NCI-H2107 (cell line): ENCODE data around the gene GCKR.

ENCODE experiments used
- DNase-seq: peaks from one replicate; lab custom pipeline; 2025; lab: John Stamatoyannopoulos, UW

The GCKR gene, protein sequence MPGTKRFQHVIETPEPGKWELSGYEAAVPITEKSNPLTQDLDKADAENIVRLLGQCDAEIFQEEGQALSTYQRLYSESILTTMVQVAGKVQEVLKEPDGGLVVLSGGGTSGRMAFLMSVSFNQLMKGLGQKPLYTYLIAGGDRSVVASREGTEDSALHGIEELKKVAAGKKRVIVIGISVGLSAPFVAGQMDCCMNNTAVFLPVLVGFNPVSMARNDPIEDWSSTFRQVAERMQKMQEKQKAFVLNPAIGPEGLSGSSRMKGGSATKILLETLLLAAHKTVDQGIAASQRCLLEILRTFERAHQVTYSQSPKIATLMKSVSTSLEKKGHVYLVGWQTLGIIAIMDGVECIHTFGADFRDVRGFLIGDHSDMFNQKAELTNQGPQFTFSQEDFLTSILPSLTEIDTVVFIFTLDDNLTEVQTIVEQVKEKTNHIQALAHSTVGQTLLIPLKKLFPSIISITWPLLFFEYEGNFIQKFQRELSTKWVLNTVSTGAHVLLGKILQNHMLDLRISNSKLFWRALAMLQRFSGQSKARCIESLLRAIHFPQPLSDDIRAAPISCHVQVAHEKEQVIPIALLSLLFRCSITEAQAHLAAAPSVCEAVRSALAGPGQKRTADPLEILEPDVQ

DNA sequence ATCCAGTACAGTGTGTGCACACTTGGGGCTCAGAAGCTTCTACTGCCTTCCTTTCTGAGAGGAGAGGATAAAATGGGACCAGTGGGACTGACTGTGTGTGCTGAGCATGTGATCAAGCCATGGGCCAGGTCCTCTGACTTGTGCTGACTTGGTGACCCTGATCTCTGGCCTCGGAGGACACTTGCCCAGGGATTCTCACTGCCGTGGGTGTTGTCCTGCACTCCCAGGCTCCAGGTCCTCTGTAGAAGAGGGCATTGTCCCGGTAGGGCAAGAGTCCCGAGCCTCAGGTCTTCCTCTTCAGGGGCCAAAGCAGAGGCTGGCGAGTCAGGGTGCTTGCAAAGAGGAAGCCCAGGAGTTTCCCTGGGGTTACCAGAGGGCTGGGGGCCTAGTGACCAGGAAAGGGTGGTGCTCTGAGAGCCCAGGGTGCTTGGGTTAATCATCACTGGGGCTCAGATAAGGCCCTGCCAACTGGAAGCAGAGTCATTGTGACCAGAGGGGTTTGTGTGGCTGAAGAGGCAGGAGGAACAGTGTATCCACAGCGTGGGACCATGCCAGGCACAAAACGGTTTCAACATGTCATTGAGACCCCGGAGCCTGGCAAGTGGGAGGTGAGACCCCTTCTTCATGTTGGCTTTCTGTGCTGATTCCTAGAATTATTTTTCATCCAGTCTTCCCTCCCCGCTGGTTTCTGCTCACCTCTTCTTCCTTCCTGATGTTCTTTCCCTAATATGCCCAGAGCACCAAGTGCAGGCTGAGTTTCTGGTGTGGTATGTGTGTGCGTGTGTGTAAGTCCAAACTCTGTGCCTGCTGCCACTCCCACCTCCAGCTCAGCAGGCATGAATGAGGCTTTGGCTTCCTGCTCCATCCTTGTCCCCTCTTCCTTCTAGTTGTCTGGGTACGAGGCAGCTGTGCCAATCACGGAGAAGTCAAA lies at the start of gene GCKR:
Gene GCKR (plus strand): TSS at position 483 of the 931 bp plus-strand sequence. CDS start 66 bp downstream, at position 549.
- DNase-seq = no peak

DNA sequence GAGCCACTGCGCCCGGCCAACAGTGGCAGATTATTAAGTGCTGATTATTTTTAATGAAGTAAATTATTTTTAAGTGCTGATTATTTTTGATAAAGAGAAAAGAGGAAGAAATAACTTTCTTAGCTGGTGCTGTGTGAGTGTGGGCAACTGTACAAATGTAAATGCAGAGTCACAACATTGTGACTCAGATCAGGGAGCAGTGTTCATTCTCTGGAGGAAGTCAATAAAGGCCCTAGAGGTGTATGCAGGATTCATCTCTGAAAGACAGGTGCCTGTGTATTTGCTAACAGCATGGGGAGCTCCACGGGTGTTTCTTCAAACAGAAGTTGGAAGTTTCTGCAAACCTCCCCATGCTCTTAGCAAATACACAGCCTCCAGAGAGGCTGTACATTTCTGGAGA lies 48.3 kb upstream of the GCKR start:
- no peak for DNase-seq

DNA sequence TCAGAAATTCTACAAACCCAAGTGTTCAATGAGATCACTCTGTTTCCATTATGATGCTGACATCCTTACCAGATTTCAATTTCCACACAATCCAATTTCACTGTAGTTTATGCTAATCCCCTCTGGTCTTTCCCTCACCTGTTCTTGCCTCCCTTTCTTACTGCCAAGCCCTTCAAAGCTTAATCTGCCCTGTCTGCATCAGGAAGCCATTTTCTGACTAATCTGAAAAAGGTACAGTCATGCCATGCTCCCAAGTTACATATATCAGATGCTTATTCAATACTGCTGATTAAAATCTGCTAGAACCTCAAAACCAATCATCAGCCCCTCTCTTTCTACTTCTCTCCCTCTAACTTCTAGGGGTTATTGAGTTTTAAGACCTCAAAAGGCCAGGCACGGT lies 45.5 kb upstream of the GCKR start:
- DNase-seq = no peak

DNA sequence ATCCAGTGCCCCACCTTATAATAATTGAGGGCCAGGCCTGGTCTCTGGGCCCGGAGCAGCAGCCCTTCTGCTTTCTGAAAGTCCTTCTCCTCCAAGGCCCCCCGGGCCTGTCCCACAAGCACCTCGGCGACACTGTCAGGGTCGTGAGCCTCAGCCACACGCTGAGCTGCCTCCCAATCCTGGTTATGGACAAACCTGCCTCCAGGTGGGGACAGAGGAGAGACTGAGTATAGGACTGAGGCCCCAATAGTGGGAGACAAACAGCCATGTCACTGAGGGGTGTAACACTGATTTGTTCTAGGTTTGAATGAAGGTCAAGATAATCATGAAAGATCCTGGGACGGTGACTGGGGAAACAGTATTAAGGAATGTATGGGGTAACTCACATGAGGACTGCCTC lies 42.7 kb upstream of the GCKR start:
- no peak for DNase-seq

DNA sequence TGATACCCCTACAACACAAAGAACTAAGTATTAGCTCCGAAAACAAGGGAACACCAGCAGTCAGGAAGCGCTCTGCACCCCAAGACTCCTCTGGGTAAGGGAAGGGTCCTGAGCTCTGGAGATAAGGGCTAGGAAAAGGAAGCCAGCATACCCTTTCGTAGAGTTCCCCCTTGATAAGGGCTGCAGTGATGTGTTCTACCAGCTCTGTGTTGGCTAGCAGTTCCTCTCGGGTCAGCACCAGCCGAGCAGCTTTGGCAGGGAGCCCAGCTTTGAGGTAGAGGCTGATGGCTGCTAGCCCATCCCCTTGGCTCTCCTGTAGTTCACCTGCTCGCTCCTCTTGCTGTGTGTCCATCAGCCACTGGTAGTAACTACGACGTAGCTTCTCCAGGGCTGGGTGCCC lies 35.5 kb upstream of the GCKR start:
- DNase-seq = no peak

DNA sequence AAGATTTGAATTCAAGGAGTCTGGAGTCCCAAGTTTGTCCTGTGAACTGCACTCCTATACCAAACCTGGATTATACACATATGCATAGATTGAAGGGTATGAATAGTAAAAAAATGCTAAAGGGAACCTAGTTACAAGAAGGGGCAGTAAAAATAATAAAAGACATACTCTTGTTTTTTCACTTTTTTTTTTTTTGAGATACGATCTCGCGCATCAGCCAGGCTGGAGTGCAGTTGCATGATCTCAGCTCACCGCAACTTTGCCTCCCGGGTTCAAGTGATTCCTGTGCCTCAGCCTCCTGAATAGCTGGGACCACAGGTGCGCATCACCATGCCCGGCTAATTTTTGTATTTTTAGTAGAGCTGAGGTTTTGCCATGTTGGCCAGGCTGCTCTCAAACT lies 32.2 kb upstream of the GCKR start:
- no peak for DNase-seq

DNA sequence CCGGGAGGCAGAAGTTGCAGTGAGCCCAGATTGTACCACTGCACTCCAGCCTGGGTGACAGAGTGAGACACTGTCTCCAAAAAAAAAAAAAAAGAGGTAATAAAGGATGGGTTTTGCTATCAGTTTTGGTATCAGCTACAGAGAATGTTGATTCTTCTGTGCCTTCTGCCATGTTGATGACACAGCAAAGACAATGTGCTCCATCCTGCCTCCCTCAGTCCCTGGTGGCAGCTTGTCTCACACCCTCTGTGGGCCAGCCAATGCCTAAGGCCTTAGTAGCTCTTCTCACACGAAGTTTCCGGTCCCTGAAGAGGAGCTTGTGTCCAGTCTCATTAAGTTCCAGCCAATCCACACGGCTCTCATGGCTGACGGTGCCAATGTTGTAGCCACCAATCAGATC lies 24.7 kb upstream of the GCKR start:
- DNase-seq = no peak

DNA sequence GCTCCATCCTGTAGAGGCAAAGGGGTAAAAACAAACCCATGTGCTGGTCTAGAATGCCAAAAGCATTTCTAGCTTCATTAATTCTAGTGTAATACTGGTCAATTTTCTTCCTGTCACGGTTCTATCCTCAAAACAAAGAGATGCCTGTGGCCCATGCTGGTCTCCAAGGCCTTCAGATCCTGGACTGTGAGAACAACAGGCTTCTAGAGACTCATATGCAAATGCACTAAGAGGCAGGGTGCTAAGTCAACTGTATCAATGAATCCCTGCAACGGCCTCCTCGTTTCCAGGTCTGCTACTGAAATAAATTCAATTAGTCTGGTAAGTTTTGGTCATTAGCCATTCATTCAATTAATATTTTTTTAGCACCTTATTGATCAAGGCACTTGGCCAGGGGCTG lies 11.1 kb upstream of the GCKR start:
- no peak for DNase-seq

DNA sequence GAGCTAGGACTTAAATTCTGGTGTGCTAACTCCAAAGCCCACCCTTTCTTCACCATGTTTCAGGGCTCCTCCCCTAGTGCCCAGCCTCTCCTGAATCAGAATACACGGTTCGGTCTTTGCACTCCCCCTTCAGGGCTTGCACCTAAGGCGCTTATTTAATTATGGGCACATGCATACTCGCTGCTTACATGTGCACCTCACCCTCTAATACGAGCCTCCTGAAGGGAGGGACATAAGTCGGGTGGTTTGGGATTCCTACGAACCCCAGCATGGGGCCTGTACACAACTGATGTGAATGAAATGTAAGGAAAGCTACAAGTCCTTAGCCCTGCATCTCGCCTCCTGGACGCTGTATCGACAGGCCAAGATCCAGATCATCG lies 7.5 kb upstream of the GCKR start:
- no peak for DNase-seq

DNA sequence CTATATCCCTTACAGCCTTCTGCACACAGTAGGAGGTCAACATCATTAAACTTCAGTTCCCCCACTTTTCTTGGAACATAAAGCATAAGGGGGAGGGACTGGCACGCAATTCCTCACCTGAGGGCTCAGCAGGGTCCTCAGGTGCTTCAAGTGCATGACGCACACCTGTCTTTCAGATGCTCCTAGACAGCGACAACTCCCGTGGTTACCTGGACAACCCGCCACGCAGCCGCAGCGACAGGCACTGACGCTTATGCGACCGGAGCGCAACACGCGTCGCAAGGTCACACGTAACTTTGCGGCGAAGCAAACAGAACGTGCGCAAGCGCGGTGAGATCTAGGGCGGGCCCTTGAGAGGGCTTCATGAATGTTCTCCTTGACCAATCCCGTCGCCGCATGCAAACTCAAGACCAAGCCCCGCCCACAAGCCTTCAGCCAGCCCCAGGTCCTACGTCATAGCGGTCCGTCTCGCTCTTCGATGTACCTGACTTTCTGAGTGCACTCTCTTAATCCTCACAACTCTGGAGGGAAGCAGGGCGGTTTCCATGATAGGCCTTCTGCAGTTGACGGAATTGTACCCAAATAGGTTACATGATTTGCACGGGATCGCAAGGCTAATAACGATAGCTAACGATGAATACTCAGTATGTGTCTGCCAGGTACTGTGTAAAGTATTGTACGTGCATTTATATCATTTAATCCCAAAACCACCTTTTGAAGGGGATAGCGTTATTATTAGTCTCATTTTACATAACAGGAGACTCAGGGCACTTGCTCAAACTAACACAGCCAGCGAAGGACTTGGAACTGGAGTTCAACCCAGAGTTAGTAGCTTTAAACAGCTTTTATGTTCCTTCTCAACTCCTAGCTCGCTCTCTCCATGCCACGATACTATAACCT lies 6.9 kb upstream of the GCKR start, which contains the start of gene IFT172:
Gene IFT172 (minus strand): TSS at position 246 of the 900 bp plus-strand sequence. CDS start 90 bp downstream, at position 156.
- DNase-seq = peak; percentile 98

DNA sequence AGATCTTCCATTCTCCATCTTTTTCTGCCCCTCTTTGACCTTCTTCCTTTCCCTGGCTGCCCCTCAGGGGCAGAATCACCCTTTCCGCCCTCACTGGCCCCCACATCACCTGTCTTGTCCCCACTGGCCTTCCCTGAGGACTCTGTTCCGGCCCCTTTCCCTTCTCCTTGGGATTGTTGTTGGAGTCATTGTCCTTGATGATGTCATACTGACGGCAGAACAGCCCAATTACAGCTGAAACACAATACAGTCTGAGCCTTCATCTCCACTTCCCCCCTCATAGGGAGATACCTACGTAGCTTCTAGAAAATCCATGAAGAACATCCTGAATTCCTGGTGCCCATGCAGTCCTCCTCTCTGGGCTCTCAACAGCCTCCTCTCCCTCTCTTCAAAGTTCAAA lies 4.1 kb upstream of the GCKR start:
- no peak for DNase-seq

DNA sequence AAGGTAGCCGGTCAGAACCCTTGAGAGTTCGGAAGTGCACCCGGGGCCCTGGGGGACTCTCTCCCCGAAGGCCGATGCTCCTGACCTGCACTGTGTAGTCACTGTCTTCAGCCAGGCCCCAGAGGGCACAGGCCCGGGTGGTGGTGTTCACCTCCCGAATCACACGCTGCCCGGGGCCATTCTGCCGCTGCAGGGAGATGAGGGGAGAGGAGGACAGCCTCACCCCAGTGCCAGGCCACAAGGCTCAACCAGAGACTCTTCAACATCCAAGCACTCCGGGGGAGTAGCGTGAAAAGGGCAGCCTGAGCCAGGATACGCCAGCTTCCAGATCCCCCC lies 2.7 kb upstream of the GCKR start:
- no peak for DNase-seq

DNA sequence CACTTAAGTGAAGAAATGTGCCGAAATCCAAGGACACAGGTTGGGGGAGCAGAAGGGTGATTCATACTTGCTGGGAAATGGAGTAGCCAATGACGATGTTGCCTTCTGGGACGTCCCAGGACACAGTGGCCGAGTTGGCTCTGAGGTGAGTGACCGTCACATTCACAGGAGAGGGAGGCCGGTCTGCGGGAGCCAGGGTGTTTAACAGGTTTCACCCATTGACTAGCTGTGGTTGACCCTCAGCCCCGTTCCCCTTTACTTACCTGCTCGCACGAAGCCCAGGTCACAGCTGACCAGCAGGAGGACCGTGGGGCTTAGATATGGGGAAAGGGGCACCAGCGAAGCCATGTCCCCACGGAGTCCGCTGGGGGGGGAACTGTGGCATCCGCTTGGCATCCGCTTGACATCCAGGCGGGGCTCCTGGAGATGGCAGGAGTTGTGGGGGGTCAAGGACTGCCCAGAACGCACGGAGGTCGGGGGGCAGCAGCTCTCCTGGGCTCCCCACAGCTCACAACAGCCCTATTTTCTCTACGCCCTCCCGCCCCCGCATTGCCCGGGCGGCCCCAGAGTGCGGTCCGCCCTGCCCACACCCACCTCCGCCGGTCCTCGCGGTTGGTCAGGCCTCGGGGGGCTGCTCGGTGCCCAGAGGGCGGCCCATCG lies 2.2 kb upstream of the GCKR start:
- no peak for DNase-seq

DNA sequence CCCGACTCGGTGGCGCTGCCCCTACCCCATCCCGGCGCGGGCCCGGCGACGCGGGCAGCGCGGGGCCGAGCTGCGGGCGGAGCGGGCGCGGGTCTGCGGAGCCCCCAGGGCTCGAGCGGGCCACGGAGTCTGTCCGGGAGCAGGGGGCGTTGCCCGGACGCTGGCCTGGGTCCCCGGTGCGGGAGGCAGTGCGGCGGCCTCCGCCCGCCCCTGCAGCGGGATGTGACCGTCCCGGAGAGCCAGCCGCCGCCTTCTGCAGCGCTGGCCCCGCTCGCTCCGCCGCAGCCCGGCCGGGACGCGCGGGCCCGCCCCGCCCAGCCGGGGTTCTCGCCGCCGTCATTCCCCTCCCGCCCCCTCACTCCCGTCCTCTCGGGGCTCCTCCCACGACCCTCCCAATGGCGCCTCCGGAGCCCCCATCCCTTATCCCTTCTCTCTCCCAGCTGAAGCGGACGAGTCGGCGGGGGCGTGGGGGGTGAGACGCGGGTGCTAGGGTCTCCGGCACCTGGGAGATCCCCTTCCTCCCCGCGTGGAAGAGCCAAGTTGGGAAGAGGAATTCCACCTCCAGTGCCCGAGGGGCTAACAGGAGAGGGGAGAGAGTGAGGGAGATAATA lies 1.6 kb upstream of the GCKR start, which contains the start of gene FNDC4:
Gene FNDC4 (minus strand): TSS at position 257 of the 611 bp plus-strand sequence. CDS start 521 bp downstream, outside the sequence.
- no peak for DNase-seq

DNA sequence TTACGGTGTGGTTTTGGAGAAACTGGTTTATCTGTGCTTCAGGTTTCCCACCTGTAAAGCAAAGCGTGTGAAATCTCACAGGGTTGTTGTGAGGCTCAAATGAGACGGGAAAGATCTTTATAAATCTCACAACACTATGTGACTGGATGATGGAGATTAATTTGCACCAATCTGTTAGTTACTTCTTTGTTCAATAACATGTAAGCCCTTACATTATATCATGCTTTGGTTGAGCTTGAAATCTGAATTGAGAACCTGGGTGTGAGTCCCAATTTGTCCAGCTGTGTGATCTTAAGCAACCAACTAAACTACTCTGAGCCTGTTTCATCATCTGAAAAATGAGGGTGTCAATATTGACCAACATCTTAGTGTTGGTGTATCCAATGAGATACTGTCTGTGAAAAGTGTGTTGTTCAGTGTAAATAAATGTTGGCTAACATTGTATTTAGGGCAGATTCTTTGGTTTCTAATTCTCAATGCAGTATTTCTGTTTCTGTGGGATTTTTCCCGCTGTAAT lies 741 bp upstream of the GCKR start:
- no peak for DNase-seq

DNA sequence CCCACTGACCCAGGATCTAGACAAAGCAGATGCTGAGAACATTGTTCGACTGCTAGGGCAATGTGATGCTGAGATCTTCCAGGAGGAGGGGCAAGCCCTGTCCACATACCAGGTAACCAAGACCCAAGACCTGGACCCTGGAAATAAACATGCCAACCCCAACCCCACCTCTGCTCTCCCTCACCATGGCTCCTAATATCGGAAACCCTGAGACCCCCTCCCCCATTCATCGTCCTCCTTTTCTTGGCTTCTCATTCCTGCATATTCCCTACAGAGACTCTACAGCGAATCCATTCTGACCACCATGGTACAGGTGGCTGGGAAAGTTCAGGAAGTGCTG lies 619 bp downstream of the GCKR start:
- DNase-seq = no peak

DNA sequence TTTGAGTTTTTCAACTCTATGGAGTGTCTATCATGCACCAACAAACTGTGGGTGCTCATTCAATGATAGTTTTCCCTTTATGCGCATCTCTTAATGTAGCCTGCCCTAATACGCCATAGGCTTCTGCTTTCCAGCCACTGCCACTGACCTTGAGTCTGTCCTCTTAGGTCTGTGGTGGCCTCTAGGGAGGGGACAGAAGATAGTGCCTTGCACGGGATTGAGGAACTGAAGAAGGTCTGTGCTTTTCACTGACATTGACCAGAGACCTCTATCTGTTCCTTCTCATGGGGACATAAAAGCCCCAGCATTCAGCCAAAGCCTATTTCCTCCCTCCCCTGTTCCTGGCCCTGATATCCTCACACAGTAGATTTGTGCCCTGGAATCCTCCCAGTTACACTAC lies 2.3 kb downstream of the GCKR start:
- DNase-seq = no peak

DNA sequence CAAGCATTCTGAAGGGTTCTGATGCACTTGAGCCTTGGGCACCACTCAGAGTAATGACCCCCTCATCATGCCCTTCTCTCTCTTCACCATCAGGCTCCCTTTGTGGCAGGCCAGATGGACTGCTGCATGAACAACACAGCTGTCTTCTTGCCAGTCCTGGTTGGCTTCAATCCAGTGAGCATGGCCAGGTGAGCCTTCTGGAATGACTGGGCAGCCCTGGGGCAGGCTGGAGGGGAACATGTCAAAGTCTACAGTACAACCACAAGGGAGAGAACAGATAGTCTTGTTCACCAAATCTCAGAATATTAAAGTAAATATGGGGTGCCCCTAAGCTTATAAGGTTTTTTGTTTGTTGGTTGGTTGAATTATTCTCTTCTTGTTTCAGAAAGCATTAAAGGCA lies 4.4 kb downstream of the GCKR start:
- no peak for DNase-seq

DNA sequence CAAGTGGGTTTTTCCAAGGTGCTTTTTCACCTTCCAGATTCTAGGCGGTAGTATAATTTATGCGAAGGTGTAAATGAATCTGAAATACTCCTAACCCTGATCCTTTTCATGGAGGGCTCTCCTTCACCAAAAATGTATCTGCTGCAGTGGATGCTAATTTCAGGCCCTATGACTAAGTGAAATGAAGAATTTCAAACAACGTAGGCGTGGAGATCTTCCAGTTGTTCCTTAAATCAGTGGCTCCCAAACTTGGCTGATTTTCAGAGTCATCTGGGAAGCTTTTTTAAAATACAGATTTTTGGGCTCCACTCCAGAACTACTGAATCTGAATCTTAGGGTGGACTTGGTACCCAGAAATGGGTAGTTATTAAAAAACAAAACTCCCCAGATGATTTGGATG lies 5.5 kb downstream of the GCKR start:
- no peak for DNase-seq

DNA sequence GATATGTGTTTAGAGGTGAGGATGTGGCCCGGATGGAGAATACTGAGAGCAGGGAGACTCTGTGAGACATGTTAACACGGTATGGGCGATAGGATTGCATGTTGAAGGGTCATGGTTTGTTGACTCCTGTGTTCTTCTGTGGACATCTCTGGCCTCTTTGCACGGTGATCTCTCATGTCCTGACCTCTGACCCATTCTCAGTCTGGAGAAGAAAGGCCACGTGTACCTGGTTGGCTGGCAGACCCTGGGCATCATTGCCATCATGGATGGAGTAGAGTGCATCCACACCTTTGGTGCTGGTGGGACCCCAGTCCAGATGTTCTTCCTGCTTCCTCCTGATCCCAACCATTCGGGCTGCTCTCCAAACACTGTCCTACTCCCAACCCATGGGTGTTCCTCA lies 9.9 kb downstream of the GCKR start:
- no peak for DNase-seq
